ENCODE data around the gene VIPR2. TPM values are rescaled to one million over a fixed set of nuclear protein-coding genes. Genes with fewer than 3 reads are reported as not detected.

VIPR2 gene
- total RNA-seq, 1 donor from 2014 or later, result not detected

- H3K4me3 ChIP-seq (ENCODE audit: low read depth, low read length), result no peak overlapping the region
- no peak for DNase-seq (ENCODE audit: low read depth)
- TF ChIP-seq CTCF (conservative IDR thresholded peaks at IDR 0.05; ENCODE audit: low read depth, low read length), result no peak
These were observed 87.9 kb downstream of the VIPR2 start for GRCh38 chr7:159056737-159057136.

GRCh38 chr7:159051916-159052315 lies 92.8 kb downstream of the VIPR2 start:
- no peak for TF ChIP-seq CTCF (conservative IDR thresholded peaks at IDR 0.05; ENCODE audit: low read depth, low read length)
- no peak for DNase-seq (ENCODE audit: low read depth)
- H3K4me3 ChIP-seq (ENCODE audit: low read depth, low read length), result no peak overlapping the region

- no peak for TF ChIP-seq CTCF (conservative IDR thresholded peaks at IDR 0.05; ENCODE audit: low read depth, low read length)
- no peak for DNase-seq (ENCODE audit: low read depth)
- no peak overlapping the region for H3K4me3 ChIP-seq (ENCODE audit: low read depth, low read length)
These were observed 94.0 kb downstream of the VIPR2 start for GRCh38 chr7:159050704-159051103.

- TF ChIP-seq CTCF (conservative IDR thresholded peaks at IDR 0.05; ENCODE audit: low read depth, low read length), result no peak
- H3K4me3 ChIP-seq (ENCODE audit: low read depth, low read length), result no peak overlapping the region
- DNase-seq (ENCODE audit: low read depth), result no peak
These were observed 95.2 kb downstream of the VIPR2 start for GRCh38 chr7:159049266-159050025.

- no peak overlapping the region for H3K4me3 ChIP-seq (ENCODE audit: low read depth, low read length)
- DNase-seq (ENCODE audit: low read depth), result no peak
- no peak for TF ChIP-seq CTCF (conservative IDR thresholded peaks at IDR 0.05; ENCODE audit: low read depth, low read length)
These were observed 96.0 kb downstream of the VIPR2 start for GRCh38 chr7:159048656-159049055.

- DNase-seq (ENCODE audit: low read depth), result no peak
- no peak overlapping the region for H3K4me3 ChIP-seq (ENCODE audit: low read depth, low read length)
- no peak for TF ChIP-seq CTCF (conservative IDR thresholded peaks at IDR 0.05; ENCODE audit: low read depth, low read length)
These were observed 97.1 kb downstream of the VIPR2 start for GRCh38 chr7:159047536-159047935.

GRCh38 chr7:159046300-159046699 lies 98.4 kb downstream of the VIPR2 start:
- no peak for DNase-seq (ENCODE audit: low read depth)
- no peak for TF ChIP-seq CTCF (conservative IDR thresholded peaks at IDR 0.05; ENCODE audit: low read depth, low read length)
- no peak overlapping the region for H3K4me3 ChIP-seq (ENCODE audit: low read depth, low read length)

All from epithelial cell of proximal tubule (primary cell).